ENCODE results near the gene ITGA1.

ITGA1 gene

GRCh38 chr5:53006911-53007890, 219.5 kb downstream of the ITGA1 start:
- DNase-seq = no peak

GRCh38 chr5:53008751-53009150, 221.0 kb downstream of the ITGA1 start:
- no peak for DNase-seq
